ENCODE data around the gene DIP2C. TPM values are rescaled to one million over a fixed set of nuclear protein-coding genes. Genes with fewer than 3 reads are reported as not detected.
A peak's percentile ranks its signal among the peaks of the same experiment; 100 is the strongest.

Gene DIP2C
- total RNA-seq, 4 donors from 2014 or later = 13.4 to 32.0 (median 18.4) TPM

GRCh38 chr10:552679-553078 lies 136.8 kb downstream of the DIP2C start:
- TF ChIP-seq CTCF (IDR thresholded peaks at IDR 0.05) (no peak), POLR2AphosphoS5 (IDR thresholded peaks at IDR 0.05) (no peak), POLR2A (IDR thresholded peaks at IDR 0.05) (no peak), EP300 (IDR thresholded peaks at IDR 0.05; ENCODE audit: low read depth) (no peak)
- Histone ChIP-seq H3K4me3 (no peak overlapping the region), H3K36me3 (no peaks in the 10 kb centered on the region), H3K4me1 (peaks cover 0 to 12% (median 7%) of the 10 kb centered on the region in 4 donors), H3K9me3 (no peaks in the 10 kb centered on the region), H3K27ac (no peak overlapping the region), H3K27me3 (no peaks in the 10 kb centered on the region)
- intact Hi-C loops (cut with DNase I; ENCODE audit: low total_unique reads) = no loop called here
- DNase-seq = no peak
- WGBS, 2 donors (ENCODE audit: low coverage in 1 of 2) = 88% methylated on average over 8 of the region's 8 CpGs; no CpG with 5 or more reads in 1 of the 2 donors
- in situ Hi-C loops (cut with MboI; ENCODE audit: low pct_ligation_motif_present in 1 of 4, low pct_unique_long_range_greater_than_20kb in 1 of 4, low sequenced_read_pairs in 3 of 4) = no loop called here

DNA sequence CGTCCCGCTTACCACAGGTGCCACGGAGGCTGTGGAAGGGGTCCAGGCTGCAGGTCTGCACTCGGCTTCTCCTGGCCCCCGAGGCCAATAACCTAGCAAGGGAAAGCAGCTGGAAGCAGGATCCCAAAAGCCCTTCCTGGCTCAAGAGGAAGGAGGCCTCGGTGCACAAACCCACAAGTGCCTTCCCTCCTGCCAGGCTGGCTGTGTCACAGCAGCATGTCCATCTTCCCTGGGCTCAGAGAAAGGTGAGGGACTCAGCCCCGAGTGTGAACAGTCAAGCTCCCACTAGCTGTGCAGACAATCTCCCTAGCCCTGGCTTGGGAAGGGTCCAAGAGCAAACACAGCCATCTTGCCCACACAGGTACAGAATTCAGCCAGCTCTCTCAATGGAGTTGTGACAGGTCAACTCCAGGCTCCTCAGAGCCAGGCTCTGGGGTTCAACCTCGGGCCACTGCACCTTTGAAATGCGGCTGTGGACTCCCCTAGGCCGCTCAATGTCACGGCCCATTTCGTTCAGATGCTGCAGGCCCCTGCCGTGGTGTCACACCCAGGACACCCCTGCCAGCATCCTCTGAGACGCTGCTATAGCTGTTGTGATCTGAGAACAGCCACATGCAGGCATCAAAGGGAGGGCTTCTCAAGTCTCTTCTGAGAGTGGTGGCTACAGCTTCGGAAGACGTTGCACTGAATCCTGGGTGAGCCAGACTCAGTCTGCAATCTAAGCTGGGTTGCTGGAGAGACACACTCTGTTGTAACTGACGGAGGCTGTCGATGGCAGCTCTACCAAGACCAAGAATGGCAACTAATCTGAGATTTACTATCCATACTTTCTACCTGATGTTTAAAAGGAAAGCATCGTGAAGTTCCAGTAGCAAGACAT lies 137.9 kb downstream of the DIP2C start:
- intact Hi-C loops (cut with DNase I; ENCODE audit: low total_unique reads) (no loop called here), in situ Hi-C loops (cut with MboI; ENCODE audit: low pct_ligation_motif_present in 1 of 4, low pct_unique_long_range_greater_than_20kb in 1 of 4, low sequenced_read_pairs in 3 of 4) (no loop called here)
- no peak for DNase-seq
- Histone ChIP-seq H3K4me1 (peaks cover 0 to 20% (median 11%) of the 10 kb centered on the region in 4 donors), H3K27me3 (no peaks in the 10 kb centered on the region), H3K4me3 (no peak overlapping the region), H3K9me3 (no peaks in the 10 kb centered on the region), H3K36me3 (no peaks in the 10 kb centered on the region), H3K27ac (peak overlapping the region in 1 of 4 donors; percentile 12)
- TF ChIP-seq POLR2AphosphoS5 (IDR thresholded peaks at IDR 0.05) (no peak), CTCF (IDR thresholded peaks at IDR 0.05) (no peak), EP300 (IDR thresholded peaks at IDR 0.05; ENCODE audit: low read depth) (no peak), POLR2A (IDR thresholded peaks at IDR 0.05) (no peak)
- WGBS, 2 donors (ENCODE audit: low coverage in 1 of 2) = 81 to 85% methylated on average over 3 to 18 of the region's 19 CpGs

- H3K27ac ChIP-seq = no peak overlapping the region
- in situ Hi-C loops (cut with MboI; ENCODE audit: low pct_ligation_motif_present in 1 of 4, low pct_unique_long_range_greater_than_20kb in 1 of 4, low sequenced_read_pairs in 3 of 4) (no loop called here), intact Hi-C loops (cut with DNase I; ENCODE audit: low total_unique reads) (no loop called here)
- no peaks in the 10 kb centered on the region for H3K9me3 ChIP-seq
- no peak for DNase-seq
- no peak overlapping the region for H3K4me3 ChIP-seq
- peaks cover 0 to 19% (median 11%) of the 10 kb centered on the region in 4 donors for H3K4me1 ChIP-seq
- TF ChIP-seq POLR2A (IDR thresholded peaks at IDR 0.05) (no peak), POLR2AphosphoS5 (IDR thresholded peaks at IDR 0.05) (no peak), EP300 (IDR thresholded peaks at IDR 0.05; ENCODE audit: low read depth) (no peak), CTCF (IDR thresholded peaks at IDR 0.05) (no peak)
- no peaks in the 10 kb centered on the region for H3K36me3 ChIP-seq
- H3K27me3 ChIP-seq = no peaks in the 10 kb centered on the region
- 92 to 95% methylated on average over 4 to 20 of the region's 20 CpGs for WGBS, 2 donors (ENCODE audit: low coverage in 1 of 2)
These were observed 138.6 kb downstream of the DIP2C start for GRCh38 chr10:550665-551372.

DNA sequence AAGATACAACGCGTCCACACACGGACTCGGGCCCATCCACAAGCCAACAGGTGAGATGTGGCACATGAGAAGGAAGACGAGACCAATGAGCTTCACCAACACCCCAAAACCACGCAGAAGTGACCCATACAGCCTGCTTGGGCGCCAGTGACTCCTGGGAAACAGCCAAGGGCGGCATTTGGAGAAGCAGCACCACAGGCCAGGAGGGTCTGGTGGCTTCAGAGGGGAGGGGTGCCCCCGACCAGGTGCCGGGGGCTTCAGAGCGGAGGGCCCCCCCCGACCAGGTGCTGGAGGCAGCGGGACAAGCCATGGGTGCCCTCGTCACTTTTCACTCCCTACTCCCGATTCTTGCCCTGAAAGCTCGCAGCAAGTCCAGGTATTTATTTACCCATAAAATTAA lies 140.1 kb downstream of the DIP2C start:
- intact Hi-C loops (cut with DNase I; ENCODE audit: low total_unique reads) (no loop called here), in situ Hi-C loops (cut with MboI; ENCODE audit: low pct_ligation_motif_present in 1 of 4, low pct_unique_long_range_greater_than_20kb in 1 of 4, low sequenced_read_pairs in 3 of 4) (no loop called here)
- Histone ChIP-seq H3K4me1 (peaks cover 0 to 16% (median 11%) of the 10 kb centered on the region in 4 donors), H3K9me3 (no peaks in the 10 kb centered on the region), H3K27me3 (no peaks in the 10 kb centered on the region), H3K36me3 (no peaks in the 10 kb centered on the region), H3K27ac (no peak overlapping the region), H3K4me3 (no peak overlapping the region)
- no peak for DNase-seq
- 80% methylated on average over 16 of the region's 16 CpGs; no CpG with 5 or more reads in 1 of the 2 donors for WGBS, 2 donors (ENCODE audit: low coverage in 1 of 2)
- TF ChIP-seq CTCF (IDR thresholded peaks at IDR 0.05) (no peak), EP300 (IDR thresholded peaks at IDR 0.05; ENCODE audit: low read depth) (no peak), POLR2A (IDR thresholded peaks at IDR 0.05) (no peak), POLR2AphosphoS5 (IDR thresholded peaks at IDR 0.05) (no peak)

Measured in transverse colon (tissue), 4 donors.